WERI-Rb-1 (cell line): Measurements from ENCODE around the gene PRKAG2.

Source experiments
- DNase-seq: peaks from one replicate; pipeline ENCODE4 v3.0.0-alpha.2; 2020
- H3K27ac ChIP-seq: fragments of 250-450 bp; sonication (Bioruptor Pico); 2 replicates; pipeline ENCODE4 v1.5.1; 2020; ENCODE audit warnings: mild to moderate bottlenecking, moderate library complexity
- H3K27me3 ChIP-seq: fragments of 250-450 bp; sonication (Bioruptor Pico); 2 replicates; pipeline ENCODE4 v1.5.1; 2021; ENCODE audit warnings: mild to moderate bottlenecking, low read depth, moderate library complexity; ENCODE audit not compliant: insufficient read depth, severe bottlenecking
- H3K36me3 ChIP-seq: fragments of 250-450 bp; sonication (Bioruptor Pico); 2 replicates; pipeline ENCODE4 v1.5.1; 2020; ENCODE audit warnings: mild to moderate bottlenecking, moderate library complexity
- H3K4me3 ChIP-seq: 2 replicates; pipeline ENCODE4 v1.5.1; 2011; ENCODE audit warnings: low read depth, mild to moderate bottlenecking, control low read depth, low read length
- H3K9me3 ChIP-seq: fragments of 250-450 bp; sonication (Bioruptor Pico); 2 replicates; pipeline ENCODE4 v1.5.1; 2021; ENCODE audit warnings: mild to moderate bottlenecking, moderate library complexity; ENCODE audit not compliant: severe bottlenecking
- CTCF ChIP-seq: IDR thresholded peaks from 2 replicates; pipeline ENCODE4 v1.5.1; 2011; ENCODE audit warnings: low read depth, mild to moderate bottlenecking, control low read depth, inconsistent platforms, low read length

The PRKAG2 gene

GRCh38 chr7:151707105-151707469 lies 169.8 kb downstream of the PRKAG2 start:
- no peak overlapping the region for H3K27ac ChIP-seq

GRCh38 chr7:151706277-151707104 lies 170.4 kb downstream of the PRKAG2 start:
- Histone ChIP-seq H3K4me3 (no peak overlapping the region), H3K36me3 (no peaks in the 10 kb centered on the region), H3K27ac (no peak overlapping the region), H3K27me3 (no peaks in the 10 kb centered on the region), H3K9me3 (no peaks in the 10 kb centered on the region)
- no peak for TF ChIP-seq CTCF
- DNase-seq: no peak

More at GRCh38 chr7:151707105-151707469, 169.8 kb downstream of the PRKAG2 start:
- TF ChIP-seq CTCF: no peak
- Histone ChIP-seq H3K4me3 (no peak overlapping the region), H3K36me3 (no peaks in the 10 kb centered on the region), H3K9me3 (no peaks in the 10 kb centered on the region), H3K27me3 (no peaks in the 10 kb centered on the region)
- no peak for DNase-seq

GRCh38 chr7:151705636-151706276 lies 171.2 kb downstream of the PRKAG2 start:
- no peaks in the 10 kb centered on the region for H3K36me3 ChIP-seq
- H3K9me3 ChIP-seq: no peaks in the 10 kb centered on the region
- no peak overlapping the region for H3K27ac ChIP-seq
- TF ChIP-seq CTCF: peak; percentile 73
- peak overlapping the region; percentile 29 for H3K4me3 ChIP-seq
- H3K27me3 ChIP-seq: no peaks in the 10 kb centered on the region
- peak; percentile 61 for DNase-seq

- TF ChIP-seq CTCF: no peak
- H3K36me3 ChIP-seq: no peaks in the 10 kb centered on the region
- DNase-seq: peak; percentile 22
- H3K4me3 ChIP-seq: peak overlapping the region; percentile 29
- no peaks in the 10 kb centered on the region for H3K27me3 ChIP-seq
- no peaks in the 10 kb centered on the region for H3K9me3 ChIP-seq
- H3K27ac ChIP-seq: no peak overlapping the region
Measured at GRCh38 chr7:151704960-151705635, 171.8 kb downstream of the PRKAG2 start.

- no peak for DNase-seq
- Histone ChIP-seq H3K36me3 (no peaks in the 10 kb centered on the region), H3K27me3 (no peaks in the 10 kb centered on the region), H3K27ac (no peak overlapping the region), H3K9me3 (no peaks in the 10 kb centered on the region), H3K4me3 (no peak overlapping the region)
- TF ChIP-seq CTCF: no peak
Measured at GRCh38 chr7:151704299-151704959, 172.5 kb downstream of the PRKAG2 start.
